A549 (cell line): ENCODE results near the gene TSC22D3. TPM values are rescaled to one million over a fixed set of nuclear protein-coding genes. Genes with fewer than 3 reads are reported as not detected.

Experiments
- ATAC-seq, 2 experiments: fragments of 200-7000 bp in 1 of 2; fragments of >200 bp in 1 of 2; cut with Nextera tagmentation in 1 of 2; cut with Tn5 transposase in 1 of 2; 3 replicates each; pipeline versions ENCODE4 v1.8.0 to v1.9.1; 2018 to 2020; ENCODE audit warnings: mild to moderate bottlenecking in 1 of 2, moderate library complexity in 1 of 2
- CTCF ChIA-PET: fragments of 300-600 bp; sonication (Branson Sonifier 250); formaldehyde crosslinking; extraction: SDS; loops from one replicate; lab custom pipeline; 2021; ENCODE audit warnings: antibody characterized with exemption, inconsistent platforms; lab: Yijun Ruan, JAX
- POLR2A ChIA-PET: fragments of 350-600 bp; formaldehyde crosslinking; extraction: SDS; loops from one replicate; lab custom pipeline; 2021; ENCODE audit warnings: antibody characterized with exemption, inconsistent platforms; lab: Yijun Ruan, JAX
- DNase-seq, 2 experiments: peaks; one replicate each; pipeline versions ENCODE4 v3.0.0 to v3.0.0-alpha.2; 2011 to 2016; ENCODE audit warnings: low read depth in 1 of 2, low spot score in 1 of 2
- FAIRE-seq: peaks from 2 replicates; lab custom pipeline; 2011; peaks lifted over from hg19 to GRCh38; lab: Jason Lieb, UNC
- H3K27ac ChIP-seq, 2 experiments: fragments of >200 bp; sonication (Bioruptor Twin); formaldehyde crosslinking; 3 replicates each; pipeline ENCODE4 v1.5.1; 2016 to 2017
- H3K4me1 ChIP-seq: fragments of >200 bp; sonication (Bioruptor Twin); formaldehyde crosslinking; 3 replicates; pipeline ENCODE4 v1.6.1; 2016
- H3K4me2 ChIP-seq: fragments of >200 bp; sonication (Bioruptor Twin); formaldehyde crosslinking; 3 replicates; pipeline ENCODE4 v1.6.1; 2016
- H3K4me3 ChIP-seq: fragments of >200 bp; sonication (Bioruptor Twin); formaldehyde crosslinking; 3 replicates; pipeline ENCODE4 v1.5.1; 2016
- H3K9me3 ChIP-seq: fragments of >200 bp; sonication (Bioruptor Twin); formaldehyde crosslinking; 3 replicates; pipeline ENCODE4 v1.6.1; 2016
- CBX2 ChIP-seq: fragments of 200-600 bp; sonication (generic); IDR thresholded peaks from 2 replicates; pipeline ENCODE4 v1.6.1; 2016; ENCODE audit warnings: low read depth, mild to moderate bottlenecking, borderline replicate concordance
- CHD2 ChIP-seq: fragments of 150-350 bp; IDR thresholded peaks from 2 replicates; pipeline ENCODE4 v1.6.1; 2014; ENCODE audit warnings: low read length; ENCODE audit not compliant: partially characterized antibody
- EHMT2 ChIP-seq: fragments of 200-600 bp; sonication (generic); IDR thresholded peaks from 2 replicates; pipeline ENCODE4 v1.6.1; 2016; ENCODE audit warnings: antibody characterized with exemption, low read depth, mild to moderate bottlenecking, moderate library complexity
- ESRRA ChIP-seq: fragments of 150-350 bp; IDR thresholded peaks from 2 replicates; pipeline ENCODE4 v1.6.1; 2014; ENCODE audit warnings: mild to moderate bottlenecking, low read length, borderline replicate concordance
- FOSB ChIP-seq: fragments of 250-450 bp; sonication (Bioruptor Pico); IDR thresholded peaks from 2 replicates; pipeline ENCODE4 v1.5.0; 2020; ENCODE audit warnings: mild to moderate bottlenecking, moderate library complexity
- HEYL ChIP-seq: fragments of 250-450 bp; sonication (Bioruptor Pico); IDR thresholded peaks from 2 replicates; pipeline ENCODE4 v1.8.0; 2021; ENCODE audit warnings: mild to moderate bottlenecking, moderate library complexity
- KDM5A ChIP-seq: fragments of 200-600 bp; sonication (generic); IDR thresholded peaks from 2 replicates; pipeline ENCODE4 v1.6.1; 2016; ENCODE audit warnings: antibody characterized with exemption, mild to moderate bottlenecking
- MYC ChIP-seq: IDR thresholded peaks from 2 replicates; pipeline ENCODE4 v1.6.1; 2012; ENCODE audit warnings: mild to moderate bottlenecking, inconsistent platforms, low read length, improper control_type of control experiment, borderline replicate concordance
- NFE2L2 ChIP-seq: fragments of 150-350 bp; conservative IDR thresholded peaks from 2 replicates; pipeline ENCODE4 v1.6.1; 2014; ENCODE audit warnings: low read length
- NR3C1 ChIP-seq: fragments of >200 bp; sonication (Bioruptor Twin); formaldehyde crosslinking; IDR thresholded peaks from 3 replicates; pipeline ENCODE4 v1.6.1; 2017
- RAD21 ChIP-seq, 2 experiments: fragments of >200 bp in 1 of 2; sonication (Bioruptor Twin) in 1 of 2; formaldehyde crosslinking in 1 of 2; IDR thresholded peaks in 1 of 2; conservative IDR thresholded peaks in 1 of 2; 2 replicates in 1 of 2; 3 replicates in 1 of 2; pipeline ENCODE4 v1.6.1; 2012 to 2018; ENCODE audit warnings: inconsistent platforms in 1 of 2
- RARB ChIP-seq: fragments of 250-450 bp; sonication (Bioruptor Pico); IDR thresholded peaks from 2 replicates; pipeline ENCODE4 v1.8.0; 2021; ENCODE audit warnings: mild to moderate bottlenecking, moderate library complexity
- RCOR1 ChIP-seq: fragments of 150-350 bp; IDR thresholded peaks from 2 replicates; pipeline ENCODE4 v1.6.1; 2014; ENCODE audit warnings: antibody characterized with exemption, low read length, low read depth
- RNF2 ChIP-seq: fragments of 200-600 bp; sonication (generic); IDR thresholded peaks from 2 replicates; pipeline ENCODE4 v1.6.1; 2016; ENCODE audit warnings: low read depth, mild to moderate bottlenecking, antibody characterized with exemption, moderate library complexity, borderline replicate concordance
- SMC3 ChIP-seq: fragments of >200 bp; sonication (Bioruptor Twin); formaldehyde crosslinking; IDR thresholded peaks from 3 replicates; pipeline ENCODE4 v1.6.1; 2018; ENCODE audit warnings: inconsistent platforms
- TFCP2L1 ChIP-seq: fragments of 250-450 bp; sonication (Bioruptor Pico); IDR thresholded peaks from 2 replicates; pipeline ENCODE4 v1.5.0; 2021; ENCODE audit warnings: mild to moderate bottlenecking
- TP53 ChIP-seq: fragments of 250-450 bp; sonication (Bioruptor Pico); IDR thresholded peaks from 2 replicates; pipeline ENCODE4 v1.5.0; 2021; ENCODE audit warnings: mild to moderate bottlenecking, moderate library complexity
- ZNF302 ChIP-seq: fragments of 250-450 bp; sonication (Bioruptor Pico); IDR thresholded peaks from 2 replicates; pipeline ENCODE4 v1.9.0; 2021; ENCODE audit warnings: inconsistent platforms, mild to moderate bottlenecking, moderate library complexity
- whole genome bisulfite sequencing: methylation state at CpG from one replicate; pipeline ENCODE4 v1.1.6; 2017; ENCODE audit errors: missing lambda C conversion rate; 5-methylcytosine and 5-hydroxymethylcytosine counted together
- polyA plus RNA-seq, 4 experiments: library from polyadenylated mRNA; depleted of rRNA in 3 of 4; stranded (reverse); fragments of >200 nt; fragmentation: RNase III in 1 of 4; extraction: RNeasy Plus Mini Kit Qiagen cat#74134 plus additional on column Dnase treatment in 1 of 4; gene quantifications; 2 replicates in 3 of 4; 3 replicates in 1 of 4; pipeline ENCODE4 v1.2.3, GENCODE V29; 2011 to 2017
- TF ChIP-seq, protein P1 (sequence below): fragments of >200 bp; sonication (Bioruptor Twin); formaldehyde crosslinking; IDR thresholded peaks from 3 replicates; pipeline ENCODE4 v1.5.1; 2016
- TF ChIP-seq, protein P2 (sequence below): fragments of 450-650 bp; IDR thresholded peaks from 2 replicates; pipeline ENCODE4 v1.6.1; 2014; ENCODE audit warnings: antibody characterized with exemption
- TF ChIP-seq, protein P3 (sequence below): IDR thresholded peaks from 2 replicates; pipeline ENCODE4 v1.6.1; 2012

Gene TSC22D3
- polyA plus RNA-seq, 2 of the 4 experiments (the other 2 are of a cell fraction), result 12.2 to 65.4 TPM

DNA sequence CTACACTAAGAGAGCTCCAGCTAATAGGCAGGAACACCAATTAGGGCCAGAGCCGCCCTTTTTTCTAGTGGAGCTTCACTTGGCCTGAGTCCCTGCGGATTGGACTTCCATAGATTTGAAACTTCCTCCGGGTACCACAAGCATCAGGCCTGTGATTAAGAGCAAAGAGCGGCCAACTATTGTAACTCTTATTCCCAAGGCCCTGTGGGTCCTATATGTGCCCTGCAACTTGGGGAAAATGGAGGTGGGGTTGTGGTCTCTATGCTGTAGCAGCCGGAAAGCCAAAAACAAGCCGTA is 1.9 kb upstream of the TSC22D3 start, which contains the start of gene NCBP2L (continued):
- TF ChIP-seq CHD2, result no peak

DNA sequence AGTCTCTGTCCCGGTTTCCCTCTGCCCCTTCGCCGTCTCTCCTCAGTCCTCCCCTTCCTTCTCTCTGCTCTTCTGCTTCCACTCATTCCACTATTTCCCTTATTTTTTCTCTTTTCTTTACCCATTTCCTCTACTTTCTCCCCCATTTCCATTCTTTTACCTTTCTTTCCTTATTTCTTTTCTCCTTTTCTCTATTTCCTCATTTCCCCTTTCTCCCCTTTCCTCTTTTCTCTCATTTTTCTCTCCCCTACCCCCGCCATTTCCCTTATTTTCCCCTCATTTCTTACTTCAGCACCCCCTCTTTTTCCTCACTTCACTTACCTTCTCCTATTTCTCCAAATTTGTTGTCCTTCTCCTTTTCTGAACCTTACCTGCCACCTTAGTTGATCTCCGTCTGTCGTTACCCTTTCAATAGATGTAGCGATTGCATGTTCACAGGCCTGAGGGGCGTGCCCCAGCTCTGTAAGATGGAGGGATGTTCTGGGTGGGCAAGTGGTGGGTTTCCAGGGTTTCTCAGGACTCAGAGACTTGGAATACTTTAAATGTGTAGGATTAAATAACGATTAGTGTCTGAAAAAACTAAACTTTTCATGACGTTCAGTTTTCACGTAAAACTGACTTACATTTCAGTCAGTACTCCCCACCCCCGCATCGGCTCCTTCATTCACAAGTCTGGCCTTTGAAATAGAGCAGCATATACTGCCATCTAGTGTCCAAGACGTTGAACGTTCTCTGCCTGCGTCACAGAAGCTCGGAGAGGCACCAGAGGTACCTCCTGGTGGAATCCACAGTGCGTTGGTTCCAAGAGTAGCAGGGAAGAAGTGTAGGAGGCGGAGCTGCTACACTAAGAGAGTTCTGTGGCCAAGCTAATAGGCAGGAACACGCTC is 1.3 kb upstream of the TSC22D3 start:
- ATAC-seq (peak; percentile 84 to 86), FAIRE-seq (peak; percentile 100), DNase-seq (peak; percentile 69 to 88)
- TF ChIP-seq RAD21 (conservative IDR thresholded peaks at IDR 0.05 in 1 of 2, IDR thresholded peaks at IDR 0.05 in 1 of 2) (peak; percentile 87 to 90), TP53 (CRISPR knock-in tag) (no peak), SMC3 (peak; percentile 79)
- TF ChIP-seq, protein P1, sequence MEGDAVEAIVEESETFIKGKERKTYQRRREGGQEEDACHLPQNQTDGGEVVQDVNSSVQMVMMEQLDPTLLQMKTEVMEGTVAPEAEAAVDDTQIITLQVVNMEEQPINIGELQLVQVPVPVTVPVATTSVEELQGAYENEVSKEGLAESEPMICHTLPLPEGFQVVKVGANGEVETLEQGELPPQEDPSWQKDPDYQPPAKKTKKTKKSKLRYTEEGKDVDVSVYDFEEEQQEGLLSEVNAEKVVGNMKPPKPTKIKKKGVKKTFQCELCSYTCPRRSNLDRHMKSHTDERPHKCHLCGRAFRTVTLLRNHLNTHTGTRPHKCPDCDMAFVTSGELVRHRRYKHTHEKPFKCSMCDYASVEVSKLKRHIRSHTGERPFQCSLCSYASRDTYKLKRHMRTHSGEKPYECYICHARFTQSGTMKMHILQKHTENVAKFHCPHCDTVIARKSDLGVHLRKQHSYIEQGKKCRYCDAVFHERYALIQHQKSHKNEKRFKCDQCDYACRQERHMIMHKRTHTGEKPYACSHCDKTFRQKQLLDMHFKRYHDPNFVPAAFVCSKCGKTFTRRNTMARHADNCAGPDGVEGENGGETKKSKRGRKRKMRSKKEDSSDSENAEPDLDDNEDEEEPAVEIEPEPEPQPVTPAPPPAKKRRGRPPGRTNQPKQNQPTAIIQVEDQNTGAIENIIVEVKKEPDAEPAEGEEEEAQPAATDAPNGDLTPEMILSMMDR, result peak; percentile 74
- peak overlapping the region; percentile 97 for H3K4me2 ChIP-seq
- 0 out of 3 replicates have a peak, but pooled peaks cover 4% of the 10 kb centered on the region for H3K4me1 ChIP-seq
- no peaks in the 10 kb centered on the region for H3K9me3 ChIP-seq
- peak overlapping the region; percentile 56 for H3K4me3 ChIP-seq
- H3K27ac ChIP-seq, result peak overlapping the region; percentile 74 to 81; a peak in 5 of 6 replicates
- 9% methylated on average over 20 of the region's 20 CpGs for WGBS
- ChIA-PET CTCF (interaction anchor here (0.6 to 10.1 kb wide), 47 partner anchors 9 to 909 kb away, joined by 3 to 236 read pairs (median 4); partner anchors contain the start of genes MORC4 and PRPS1), POLR2A (interaction anchor here (0.7 to 3.5 kb wide), 4 partner anchors 45 to 117 kb away, joined by 3 to 29 read pairs (median 4); no protein-coding TSS in a partner anchor)

DNA sequence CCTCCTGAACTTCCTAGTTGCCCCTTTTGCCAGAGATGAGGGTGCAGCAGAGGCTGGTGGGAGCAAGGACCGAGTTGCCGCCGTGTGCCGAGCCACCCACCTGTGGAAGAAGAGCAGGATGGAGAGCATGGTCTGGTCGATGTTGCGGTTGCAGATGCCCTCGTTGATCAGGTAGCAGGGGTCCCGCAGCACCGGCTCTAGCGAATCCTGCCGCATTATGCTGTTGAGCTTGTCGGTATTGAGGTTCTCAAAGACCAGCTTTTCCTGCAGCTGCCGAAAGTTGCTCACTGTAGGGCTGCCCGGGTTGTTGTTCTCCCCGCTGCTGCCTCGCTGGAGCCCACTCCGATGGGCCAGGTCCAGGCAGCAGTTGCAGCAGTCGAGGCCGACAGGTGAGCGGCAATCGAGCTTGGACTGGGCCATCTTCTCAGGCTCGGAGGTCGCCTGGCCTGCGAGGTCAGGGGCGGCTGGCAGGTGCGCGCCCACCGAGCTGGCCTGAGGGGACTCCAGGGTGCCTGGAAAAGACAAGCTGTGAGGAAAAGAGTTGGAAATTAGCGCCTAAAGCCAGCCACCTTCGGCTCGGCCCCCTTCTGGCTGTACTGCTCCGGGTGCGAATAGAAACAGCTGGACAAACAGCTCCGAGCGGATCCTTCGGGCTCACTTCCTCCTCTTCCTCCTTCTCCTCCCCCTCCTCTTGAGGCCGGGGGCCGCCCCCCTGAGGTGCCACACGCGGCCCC is 420 bp downstream of the TSC22D3 start:
- 71% methylated on average over 13 of the region's 40 CpGs for WGBS
- TF ChIP-seq RNF2, result no peak
- no peak for TF ChIP-seq TP53 (CRISPR knock-in tag)
- no peak for TF ChIP-seq RCOR1
- no peak for TF ChIP-seq MYC
- TF ChIP-seq, protein P2, sequence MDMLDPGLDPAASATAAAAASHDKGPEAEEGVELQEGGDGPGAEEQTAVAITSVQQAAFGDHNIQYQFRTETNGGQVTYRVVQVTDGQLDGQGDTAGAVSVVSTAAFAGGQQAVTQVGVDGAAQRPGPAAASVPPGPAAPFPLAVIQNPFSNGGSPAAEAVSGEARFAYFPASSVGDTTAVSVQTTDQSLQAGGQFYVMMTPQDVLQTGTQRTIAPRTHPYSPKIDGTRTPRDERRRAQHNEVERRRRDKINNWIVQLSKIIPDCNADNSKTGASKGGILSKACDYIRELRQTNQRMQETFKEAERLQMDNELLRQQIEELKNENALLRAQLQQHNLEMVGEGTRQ, result no peak
- TF ChIP-seq NFE2L2, result no peak
- peak; percentile 14 to 42; a peak in 5 of 6 replicates for ATAC-seq
- Histone ChIP-seq H3K4me1 (0 out of 3 replicates have a peak, but pooled peaks cover 4% of the 10 kb centered on the region), H3K9me3 (no peaks in the 10 kb centered on the region), H3K27ac (peak overlapping the region; percentile 74 to 81), H3K4me2 (peak overlapping the region; percentile 97), H3K4me3 (peak overlapping the region; percentile 56)
- CTCF ChIA-PET, result interaction anchor here (0.6 to 10.1 kb wide), 17 partner anchors 8 to 775 kb away, joined by 3 to 236 read pairs (median 5); partner anchors contain the start of gene MORC4
- peak in 1 of 2 experiments; percentile 7 for DNase-seq
- no peak for FAIRE-seq
- POLR2A ChIA-PET, result interaction anchor here (1.0 to 3.5 kb wide), 5 partner anchors 59 to 147 kb away, joined by 3 to 29 read pairs (median 5); partner anchors contain the start of gene PRPS1

DNA sequence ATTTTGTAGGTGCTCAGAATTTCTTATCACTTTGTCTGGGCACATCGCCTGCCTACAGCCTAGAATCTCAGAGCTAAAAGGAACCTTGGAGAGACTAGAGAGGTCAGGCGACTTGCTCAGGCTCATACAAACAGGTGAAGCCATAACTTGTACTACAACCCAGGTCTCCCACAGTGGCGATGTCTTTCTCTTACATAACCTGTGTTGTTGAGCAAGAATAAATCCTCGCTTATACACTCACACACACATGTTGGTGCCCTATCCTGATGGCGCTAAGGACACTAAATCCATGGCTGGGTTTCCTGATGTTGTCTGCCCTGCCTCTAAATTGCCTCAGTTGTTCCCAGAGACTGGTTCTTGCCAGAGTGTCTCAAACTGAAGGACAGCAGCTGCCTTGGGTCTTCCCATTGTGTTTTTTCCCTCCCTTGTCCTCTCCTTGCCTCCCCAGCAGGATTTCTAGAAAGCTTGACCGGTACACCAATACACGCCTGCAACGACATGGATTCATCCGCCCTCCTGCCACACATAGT is 1.6 kb downstream of the TSC22D3 start:
- WGBS, result 87% methylated on average over 9 of the region's 9 CpGs
- FAIRE-seq, result no peak
- H3K9me3 ChIP-seq, result no peaks in the 10 kb centered on the region
- ChIA-PET POLR2A (interaction anchor here (3.5 kb wide), 1 partner anchor 58 kb away, joined by 29 read pairs; no protein-coding TSS in a partner anchor), CTCF (interaction anchor here (0.9 to 10.1 kb wide), 5 partner anchors 15 to 110 kb away, joined by 3 to 236 read pairs (median 26); no protein-coding TSS in a partner anchor)
- H3K4me2 ChIP-seq, result no peak overlapping the region
- no peak for ATAC-seq
- no peak for DNase-seq
- no peak overlapping the region for H3K27ac ChIP-seq
- 0 out of 3 replicates have a peak, but pooled peaks cover 4% of the 10 kb centered on the region for H3K4me1 ChIP-seq
- H3K4me3 ChIP-seq, result no peak overlapping the region
- TF ChIP-seq SMC3 (no peak), EHMT2 (no peak), NR3C1 (no peak), ZNF302 (no peak), RARB (CRISPR knock-in tag) (no peak), NFE2L2 (no peak), RNF2 (no peak), TFCP2L1 (CRISPR knock-in tag) (no peak), FOSB (CRISPR knock-in tag) (no peak), ESRRA (no peak), CBX2 (no peak), KDM5A (no peak), HEYL (CRISPR knock-in tag) (no peak)
- TF ChIP-seq, protein P3, sequence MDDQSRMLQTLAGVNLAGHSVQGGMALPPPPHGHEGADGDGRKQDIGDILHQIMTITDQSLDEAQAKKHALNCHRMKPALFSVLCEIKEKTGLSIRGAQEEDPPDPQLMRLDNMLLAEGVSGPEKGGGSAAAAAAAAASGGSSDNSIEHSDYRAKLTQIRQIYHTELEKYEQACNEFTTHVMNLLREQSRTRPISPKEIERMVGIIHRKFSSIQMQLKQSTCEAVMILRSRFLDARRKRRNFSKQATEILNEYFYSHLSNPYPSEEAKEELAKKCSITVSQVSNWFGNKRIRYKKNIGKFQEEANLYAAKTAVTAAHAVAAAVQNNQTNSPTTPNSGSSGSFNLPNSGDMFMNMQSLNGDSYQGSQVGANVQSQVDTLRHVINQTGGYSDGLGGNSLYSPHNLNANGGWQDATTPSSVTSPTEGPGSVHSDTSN, result no peak
